HK-2 (cell line): ENCODE results near the gene VRK2.

ENCODE experiments used
- DNase-seq: peaks from one replicate; pipeline ENCODE4 v3.0.0-alpha.2; 2018; ENCODE audit not compliant: unreplicated experiment

Gene VRK2

DNA sequence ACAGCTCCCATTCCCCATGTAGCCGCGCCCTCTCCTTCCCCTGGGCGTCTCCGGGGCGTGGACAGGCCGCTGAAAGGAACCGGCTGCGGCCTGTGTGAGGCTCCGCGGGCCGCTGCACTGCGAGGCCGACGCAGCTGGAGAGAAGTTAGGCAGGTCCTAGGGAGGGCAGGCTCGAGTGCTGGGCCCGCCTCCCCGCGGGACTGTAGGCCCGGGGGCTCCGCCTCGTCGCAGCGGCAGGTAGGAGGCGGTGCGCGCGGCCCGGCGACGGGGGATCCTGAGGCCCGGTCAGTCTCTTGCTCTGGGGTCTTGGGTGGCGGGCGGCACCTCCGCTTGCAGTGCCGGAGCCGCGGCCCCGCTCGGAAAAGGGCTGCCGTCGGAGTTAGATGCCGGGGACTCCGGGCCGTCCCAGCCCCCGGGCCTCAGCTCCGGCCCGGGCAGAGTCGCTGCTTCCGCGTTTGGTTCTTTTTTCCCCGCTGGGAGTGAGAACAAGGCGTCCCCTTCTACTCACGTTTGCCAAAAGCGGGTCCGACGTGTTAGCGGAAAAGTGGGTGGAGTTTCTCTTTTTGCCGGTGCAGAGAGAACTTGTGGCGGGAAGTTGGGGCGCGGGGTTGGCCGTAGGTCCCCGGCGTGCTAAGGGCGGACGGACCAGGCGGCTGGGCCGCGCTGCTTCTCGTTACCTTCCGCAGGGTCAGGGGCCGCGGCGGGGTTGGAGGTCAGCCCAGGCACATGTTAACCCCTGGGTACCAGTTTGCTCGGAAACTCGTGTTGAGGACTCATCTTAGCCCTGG is at the start of gene VRK2:
TSS of gene VRK2 (plus strand) at position 222 of the 788 bp plus-strand sequence. CDS start 2,026 bp downstream, outside the sequence.
- peak; percentile 95 for DNase-seq

DNA sequence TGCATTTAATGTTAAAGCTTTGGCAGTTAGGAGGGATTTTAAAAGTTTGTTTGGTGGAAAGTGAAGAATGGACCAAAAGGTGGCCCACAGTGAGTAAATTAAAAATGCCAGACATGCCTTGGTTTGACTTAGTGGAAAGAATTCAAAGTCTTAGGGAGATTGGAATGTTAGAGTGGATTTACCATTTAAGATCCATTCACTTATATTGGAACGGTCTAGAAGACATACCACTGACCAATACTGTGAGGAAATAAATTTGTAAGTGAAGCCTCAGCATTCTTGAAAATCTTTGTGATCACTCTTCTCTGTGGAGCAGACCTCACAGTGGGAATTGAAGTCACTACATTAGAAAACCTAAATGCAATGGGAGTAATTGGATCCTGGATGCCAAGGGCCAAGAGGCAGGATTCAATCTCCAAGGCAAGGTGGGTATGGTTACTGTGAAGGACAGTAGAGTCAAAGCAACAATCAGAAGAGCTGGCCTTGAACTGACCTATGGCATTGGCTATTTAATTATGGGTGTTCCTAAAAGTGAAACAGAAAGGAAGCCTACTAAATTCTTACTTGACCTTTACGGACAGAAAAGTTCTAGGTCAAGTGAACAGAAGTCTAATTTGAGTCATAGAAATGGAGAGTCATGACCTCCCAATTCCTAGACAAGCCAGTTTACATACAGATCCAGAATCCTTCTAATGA is 40.2 kb upstream of the VRK2 start:
- DNase-seq, result no peak

DNA sequence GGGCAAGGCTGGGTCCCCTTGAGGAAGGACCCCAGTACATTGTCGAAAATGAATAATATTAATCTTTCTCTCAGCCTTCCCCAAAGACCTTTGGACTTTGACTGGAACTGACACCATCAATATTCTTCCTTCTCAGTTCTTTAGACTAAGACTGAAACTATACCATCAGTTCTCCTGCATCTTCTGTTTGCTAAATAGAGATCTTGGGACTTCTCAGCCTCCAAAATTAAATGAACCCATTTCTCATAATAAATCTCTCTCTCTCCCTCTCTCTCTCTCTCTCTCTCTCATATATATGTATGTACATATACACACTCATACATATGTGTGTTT is 39.7 kb upstream of the VRK2 start:
- no peak for DNase-seq

DNA sequence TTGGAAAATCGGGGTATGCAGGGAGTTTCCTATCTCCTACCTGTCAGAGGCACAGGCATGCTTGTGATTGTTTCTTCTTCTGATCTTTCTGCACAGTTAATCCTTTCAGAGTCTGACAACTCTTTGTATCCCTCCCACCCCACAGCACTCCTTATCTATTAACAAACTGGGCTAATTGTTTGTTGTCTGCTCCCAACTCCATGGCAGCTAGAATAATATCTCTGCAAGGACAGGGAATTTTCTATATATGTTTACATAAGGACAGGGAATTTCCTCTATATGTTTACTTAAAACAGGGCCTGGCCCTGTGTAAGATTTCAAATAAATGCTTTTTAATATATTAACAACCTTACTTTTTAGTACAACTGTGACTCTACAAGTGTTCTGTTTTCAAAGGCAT is 36.0 kb upstream of the VRK2 start:
- no peak for DNase-seq

DNA sequence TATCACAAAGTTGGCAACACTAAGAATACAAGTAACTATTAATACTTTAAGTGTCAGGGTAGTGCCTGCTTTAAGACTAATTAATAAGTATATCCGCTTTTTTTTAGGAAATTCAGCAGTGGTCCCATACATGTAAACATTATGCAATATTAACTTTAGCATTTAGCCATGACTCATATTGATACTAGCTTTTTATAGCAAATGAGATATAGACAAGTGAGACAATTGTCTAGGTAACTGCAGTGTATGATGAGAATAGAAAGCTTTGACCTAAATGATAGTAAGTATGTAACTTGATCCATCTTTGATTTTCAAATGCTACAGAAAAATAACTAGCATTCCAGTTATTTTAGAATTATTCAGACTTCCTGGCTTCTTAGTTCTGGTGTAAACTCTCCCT is 27.4 kb upstream of the VRK2 start:
- no peak for DNase-seq

DNA sequence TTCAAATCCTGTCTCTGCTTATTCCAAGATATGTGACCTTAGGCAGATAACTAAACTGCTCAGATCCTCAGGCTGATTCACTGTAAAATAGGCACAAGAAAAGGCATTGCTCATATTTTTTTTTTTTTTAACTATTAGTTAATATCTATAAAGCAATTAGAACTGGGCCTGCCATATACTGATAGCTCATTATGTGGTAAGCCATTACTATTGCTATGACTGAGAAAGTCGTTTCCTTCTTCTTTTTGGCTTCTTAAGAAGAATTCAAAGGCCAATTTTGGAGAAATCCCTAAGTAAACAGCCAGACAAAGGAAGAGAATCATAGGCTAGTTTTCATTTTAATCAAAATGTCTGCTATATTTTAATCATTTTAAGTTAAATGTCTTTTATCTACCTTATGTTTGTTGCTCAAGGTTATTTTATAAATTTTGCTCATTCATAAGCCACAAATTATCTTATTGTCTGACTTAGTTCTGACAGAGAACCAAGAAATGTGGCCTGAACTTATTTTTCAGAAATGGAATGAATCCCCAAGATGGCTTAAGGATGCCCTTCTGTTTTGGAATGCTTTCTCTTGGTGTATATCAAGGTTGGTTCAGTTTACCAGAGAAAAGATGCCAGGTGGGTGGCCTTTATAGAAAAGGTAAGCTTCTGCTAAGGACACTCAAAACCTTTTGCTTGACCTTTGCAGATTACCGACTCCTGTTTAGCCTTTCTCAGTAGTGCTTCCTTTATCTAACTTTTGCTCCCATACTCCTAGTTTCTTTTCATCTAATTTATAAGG is 21.3 kb upstream of the VRK2 start:
- no peak for DNase-seq

DNA sequence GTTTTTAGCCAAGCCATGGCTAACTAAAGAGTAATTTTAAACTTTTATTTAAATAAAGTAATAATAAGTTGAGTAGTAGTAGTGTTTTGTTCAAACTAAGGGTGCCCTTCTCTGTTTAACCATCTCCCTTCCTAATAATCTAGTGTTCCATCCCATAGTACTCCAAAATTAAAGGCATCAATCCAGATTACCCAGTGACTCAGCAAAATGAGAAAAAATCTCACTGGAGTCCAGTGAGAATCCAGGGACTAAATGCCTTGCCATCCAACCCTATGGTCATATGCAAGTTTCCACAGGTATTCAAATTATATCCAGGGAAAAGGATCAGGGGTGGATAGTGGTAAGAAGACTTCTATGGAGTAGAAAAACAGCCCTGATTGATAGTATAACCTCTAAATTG is 19.6 kb upstream of the VRK2 start:
- DNase-seq, result no peak

DNA sequence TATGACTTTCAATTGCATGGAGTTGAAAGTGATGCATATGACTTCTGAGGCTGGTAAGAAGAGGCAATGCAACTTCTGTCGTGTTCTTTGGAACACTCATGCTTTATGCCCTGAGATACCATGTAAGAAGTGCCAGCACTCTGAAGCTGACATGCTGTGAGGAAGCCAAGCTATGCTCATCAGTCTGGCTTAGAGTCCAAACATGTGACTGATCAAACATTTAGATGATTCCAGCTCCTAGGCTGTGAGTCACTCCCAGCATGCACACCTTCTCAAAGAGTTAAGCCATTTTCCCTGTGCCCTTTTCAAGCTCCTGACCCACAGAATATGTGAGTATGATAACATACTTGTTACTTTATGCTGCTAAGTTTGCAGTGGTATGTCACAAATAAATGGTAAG is 15.8 kb upstream of the VRK2 start:
- DNase-seq, result no peak

DNA sequence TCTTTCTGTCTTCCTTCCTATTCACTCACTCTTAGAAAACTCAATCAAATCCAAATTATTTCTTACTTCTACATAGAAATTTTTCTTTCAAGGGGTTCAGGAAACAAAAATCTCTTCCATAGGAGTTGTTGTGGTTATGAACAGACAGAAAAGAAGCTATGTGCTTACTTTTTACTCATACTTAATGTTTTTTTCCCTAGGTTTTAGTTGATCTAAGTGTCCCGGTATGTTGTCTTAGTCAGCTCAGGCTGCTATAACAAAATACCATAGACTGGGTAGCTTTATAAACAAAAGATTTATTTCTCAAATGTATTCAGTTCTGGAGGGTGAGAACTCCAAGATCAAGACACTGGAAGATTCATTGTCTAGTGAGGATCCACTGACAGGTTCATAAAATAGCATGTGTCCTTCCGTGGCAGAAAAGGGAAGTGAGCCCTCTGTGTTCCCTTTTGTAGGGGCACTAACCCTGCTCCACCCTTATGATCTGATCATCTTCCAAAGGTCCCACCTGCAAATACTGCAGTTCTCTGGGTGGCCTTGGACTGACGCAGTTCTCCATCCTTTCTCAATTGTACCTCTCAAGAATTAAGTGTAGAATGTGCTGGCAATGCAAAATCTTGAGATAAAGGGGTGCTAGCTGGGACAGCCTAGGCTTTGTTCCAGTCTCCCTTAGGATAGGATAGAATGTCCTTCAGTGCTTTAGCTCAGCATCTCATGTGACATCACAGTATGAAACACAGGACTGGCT is 14.4 kb upstream of the VRK2 start:
- DNase-seq, result no peak

DNA sequence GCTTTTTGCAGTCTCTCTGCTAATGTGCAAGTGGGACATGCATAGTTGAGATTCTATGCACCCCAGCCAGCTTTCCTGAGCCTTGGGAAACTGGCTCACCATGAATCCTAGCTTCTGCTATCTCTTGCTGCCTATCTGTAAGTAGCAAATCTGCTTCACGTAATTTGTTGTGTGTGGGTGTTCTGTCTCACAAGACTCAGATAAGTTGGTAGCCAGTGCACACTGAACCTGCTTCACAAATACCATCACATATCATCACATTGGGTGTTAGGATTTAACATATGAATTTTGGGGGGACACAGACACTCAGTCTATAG is 13.9 kb upstream of the VRK2 start:
- DNase-seq, result no peak

DNA sequence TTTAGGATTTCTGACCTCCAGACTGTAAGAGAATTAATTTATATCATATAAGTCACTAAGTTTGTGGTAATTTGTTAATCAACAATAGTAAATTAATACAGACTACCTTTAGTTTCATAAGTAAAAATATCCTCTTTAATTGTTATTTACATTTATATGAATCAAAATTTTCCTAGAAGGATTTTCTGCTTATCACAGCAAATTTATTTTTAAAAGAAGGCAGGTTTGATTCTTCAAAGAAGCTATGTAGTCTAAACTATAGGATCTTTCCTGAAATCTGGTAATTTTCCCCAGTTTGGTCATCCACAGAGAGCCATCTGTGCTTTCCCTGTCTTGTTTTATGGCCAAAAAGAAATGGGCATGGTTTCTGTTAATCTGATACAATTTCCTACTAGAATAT is 13.1 kb upstream of the VRK2 start:
- no peak for DNase-seq

DNA sequence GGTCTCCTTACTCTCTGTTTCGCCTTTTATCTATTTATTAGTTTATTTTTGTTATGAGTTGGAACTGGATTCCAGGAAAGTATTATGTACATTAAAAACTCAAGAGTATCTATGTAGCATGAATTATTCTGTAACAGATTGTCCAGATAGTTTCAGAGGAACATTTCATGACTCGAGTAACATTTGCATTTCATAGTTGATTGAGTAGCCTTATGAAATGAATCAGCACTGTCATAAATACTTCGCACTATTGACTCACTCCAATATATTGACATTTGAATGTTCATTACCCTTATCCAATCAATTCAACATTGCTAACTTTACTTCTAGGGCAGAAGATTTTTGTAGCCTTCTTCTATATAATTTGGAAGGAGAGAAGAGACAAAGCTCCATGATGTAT is 11.3 kb upstream of the VRK2 start:
- no peak for DNase-seq

DNA sequence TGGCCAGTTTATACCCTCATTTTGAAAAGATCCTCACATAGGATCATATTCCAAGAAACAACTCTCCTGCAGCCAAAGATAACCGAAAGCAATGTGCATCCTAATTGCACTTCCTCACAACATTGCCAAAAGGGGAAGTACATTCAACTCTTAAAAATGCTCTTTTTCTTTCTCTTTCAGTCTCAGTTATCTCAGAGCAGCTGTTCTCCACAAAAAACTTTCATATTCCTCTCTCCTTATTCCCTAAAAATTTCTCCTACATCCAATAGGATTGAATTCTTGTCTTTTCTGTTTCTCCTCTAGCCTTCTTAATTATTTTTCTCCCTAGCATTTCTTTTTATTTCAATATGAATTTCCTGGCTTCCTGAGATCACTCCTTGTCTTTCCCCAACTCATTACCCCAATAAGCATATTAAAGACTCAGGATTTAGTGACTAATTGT is 7.4 kb upstream of the VRK2 start:
- DNase-seq, result no peak

DNA sequence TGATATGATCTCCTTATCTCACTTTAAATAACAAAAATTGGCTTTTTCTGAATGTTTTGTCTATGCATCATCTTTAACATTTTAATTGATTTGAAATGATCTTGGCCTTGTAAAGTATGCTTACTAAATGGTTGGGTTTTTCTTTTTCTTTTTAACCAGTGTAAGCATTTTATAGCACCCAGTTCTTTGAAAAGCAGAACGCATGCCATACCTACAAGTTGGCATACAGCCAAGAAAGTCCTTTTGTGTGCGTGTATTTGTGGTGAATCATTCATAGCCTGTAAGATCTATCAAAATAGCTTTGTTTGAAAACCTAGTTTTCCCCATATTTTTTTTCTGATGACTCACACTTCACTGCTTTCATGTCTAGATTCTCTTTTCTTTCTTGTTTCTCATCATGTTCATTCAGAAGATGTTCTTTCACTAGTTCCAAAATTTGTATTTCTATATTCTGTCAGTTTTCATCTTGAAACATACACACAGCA is 4.1 kb upstream of the VRK2 start:
- peak; percentile 21 for DNase-seq

DNA sequence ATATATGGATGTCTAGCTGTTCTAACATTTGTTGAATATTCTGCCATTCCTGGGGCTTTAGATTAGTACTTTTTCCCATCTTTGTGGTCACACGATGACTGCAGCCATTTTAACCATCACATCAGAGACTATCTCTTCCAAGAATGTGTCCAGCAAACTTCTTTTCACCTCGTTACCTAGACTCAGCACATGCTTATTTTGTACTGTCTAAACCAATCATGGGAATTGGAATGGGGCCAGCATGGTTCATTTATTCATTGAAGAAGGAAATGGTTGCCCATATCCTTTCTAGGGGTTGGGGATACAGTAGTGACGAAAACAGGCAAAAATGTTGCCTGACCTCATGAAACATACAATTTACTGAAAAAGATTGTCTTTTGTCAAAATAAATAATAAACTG is 2.5 kb upstream of the VRK2 start:
- no peak for DNase-seq

DNA sequence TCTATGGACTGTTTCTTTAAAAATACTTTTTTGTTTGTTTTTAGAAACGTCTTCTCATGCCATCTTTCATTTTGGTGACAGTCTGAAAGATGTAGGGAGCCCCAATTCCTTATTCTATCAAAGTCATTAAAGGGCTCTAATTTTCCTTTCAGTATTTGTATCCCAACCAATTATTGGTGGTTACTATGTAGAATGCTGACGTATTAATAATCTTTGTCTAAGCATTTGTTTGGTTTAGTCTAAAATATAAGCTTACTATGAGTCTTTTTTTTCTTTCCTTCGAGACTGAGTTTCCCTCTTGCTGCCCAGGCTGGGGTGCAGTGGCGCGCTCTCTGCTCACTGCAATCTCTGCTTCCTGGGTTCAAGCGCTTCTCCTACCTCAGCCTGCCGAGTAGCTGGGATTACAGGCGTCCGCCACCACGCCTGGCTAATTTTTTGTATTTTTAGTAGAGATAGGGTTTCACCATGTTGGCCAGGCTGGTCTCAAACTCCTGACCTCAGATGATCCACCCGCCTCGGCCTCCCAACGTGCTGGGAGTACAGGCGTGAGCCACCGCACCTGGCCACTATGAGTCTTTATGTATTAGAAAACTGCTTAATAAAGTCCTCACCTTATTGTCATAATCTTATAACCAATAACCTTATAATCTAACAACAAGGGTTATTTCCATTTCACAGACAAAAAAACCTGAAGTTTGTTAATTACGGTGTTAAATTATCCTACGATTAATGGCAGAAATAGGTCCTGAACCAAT is 849 bp upstream of the VRK2 start:
- DNase-seq, result no peak

DNA sequence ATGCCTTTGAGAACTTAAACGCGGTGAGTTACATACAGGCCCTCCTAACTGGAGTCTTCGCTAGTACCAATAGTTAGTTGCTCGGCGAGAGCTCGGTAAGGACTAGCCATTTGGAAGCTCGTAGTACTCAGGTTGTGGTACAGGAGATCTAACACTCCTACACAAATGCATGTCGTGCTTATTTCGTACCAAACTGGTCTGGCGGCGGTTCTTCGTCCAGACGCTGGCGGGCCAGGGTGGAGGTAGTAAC is 346 bp upstream of the VRK2 start:
- no peak for DNase-seq

DNA sequence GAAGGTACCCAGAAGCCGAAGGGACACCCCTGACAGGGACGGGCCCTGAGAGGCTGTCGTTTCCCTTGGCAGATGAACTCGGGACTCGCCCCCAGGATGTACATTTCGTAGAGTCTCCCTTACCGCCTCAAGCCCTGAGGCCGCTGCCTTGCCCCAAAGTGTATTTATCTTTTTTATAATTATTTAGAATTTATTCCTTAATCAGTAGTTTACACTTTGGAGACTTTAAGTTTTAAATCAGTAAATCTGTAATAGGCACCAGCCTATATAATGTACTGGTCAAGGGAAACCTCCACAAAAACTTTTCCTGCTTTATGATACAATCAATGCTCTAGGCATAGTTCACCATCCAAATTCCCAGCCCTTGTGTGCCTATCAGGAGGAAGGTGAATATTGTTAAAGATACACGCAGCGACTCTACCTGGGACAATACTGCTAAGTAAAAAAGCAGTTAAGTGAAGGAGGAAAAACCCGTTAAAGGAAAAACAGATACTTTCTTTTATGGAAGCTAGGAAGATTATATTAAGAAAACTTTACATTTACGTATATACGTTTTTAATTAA is 848 bp downstream of the VRK2 start:
- DNase-seq, result no peak

DNA sequence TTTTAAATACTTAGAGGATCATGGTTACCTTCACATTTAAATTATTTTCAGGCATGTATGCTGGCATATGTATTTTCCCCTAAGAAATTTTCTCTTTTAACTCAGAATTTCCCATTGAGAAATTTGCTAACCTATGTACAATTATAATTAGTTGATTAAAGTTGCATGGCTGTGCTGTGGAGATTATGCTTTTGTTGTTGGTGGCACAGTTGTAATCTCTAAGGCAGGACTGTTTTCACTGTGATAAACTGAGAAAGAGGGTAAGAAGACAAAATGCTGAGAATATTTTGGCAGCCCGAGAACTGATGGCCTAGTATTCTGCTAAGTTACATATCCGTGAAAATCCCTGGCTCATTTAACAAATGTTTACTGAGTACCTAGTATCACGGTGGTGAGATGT is 1.4 kb downstream of the VRK2 start:
- DNase-seq, result no peak

DNA sequence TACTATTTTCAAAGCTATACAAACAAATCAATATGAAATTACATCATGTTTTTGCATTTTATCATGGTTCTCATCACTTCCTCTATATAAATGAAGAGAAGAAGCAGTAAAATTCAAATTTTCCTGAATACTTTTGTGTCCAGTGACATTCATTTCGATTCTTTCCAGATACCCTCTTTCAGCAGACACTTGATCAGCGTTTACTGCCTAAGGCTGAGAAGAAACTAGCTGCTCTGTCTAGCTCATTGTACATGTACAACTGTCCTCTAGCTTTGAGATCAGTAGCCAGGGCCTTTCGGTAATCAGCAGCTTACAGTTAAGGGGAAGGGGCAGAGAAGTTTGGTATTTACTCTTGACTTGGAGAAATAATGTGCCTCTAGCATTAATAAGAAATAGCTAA is 4.8 kb downstream of the VRK2 start:
- DNase-seq, result no peak

DNA sequence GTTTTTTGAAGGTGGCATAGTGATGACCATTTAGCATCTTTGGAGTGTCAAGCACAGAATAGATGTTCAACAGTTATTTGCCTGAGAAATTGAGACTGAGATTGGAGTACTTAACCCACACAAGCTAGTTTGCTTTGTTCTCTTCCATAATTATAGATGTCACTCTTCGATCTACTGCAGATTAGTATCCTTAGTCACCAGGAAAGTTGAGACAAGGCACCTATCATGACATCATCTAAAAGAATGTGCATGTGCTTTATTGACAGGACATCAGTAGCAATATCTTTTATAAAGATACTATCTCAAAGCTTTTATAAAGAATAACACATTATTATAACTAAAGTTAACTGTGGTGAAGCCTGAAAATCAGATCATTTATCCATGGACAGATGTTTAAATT is 6.4 kb downstream of the VRK2 start:
- no peak for DNase-seq
